Naive B cell (primary cell): ENCODE results near the gene CCDC137. TPM values are rescaled to one million over a fixed set of nuclear protein-coding genes. Genes with fewer than 3 reads are reported as not detected.

Experiments used
- ATAC-seq, 2 donors: fragments of 150-1000 bp; cut with Tn5 transposase; 2 replicates each; pipeline ENCODE4 v1.10.0; 2021; ENCODE audit warnings: low read depth in 2 of 2, mild to moderate bottlenecking in 2 of 2, moderate library complexity in 2 of 2
- DNase-seq: peaks from one replicate; pipeline ENCODE4 v3.0.0; 2022
- H3K27ac Mint-ChIP-seq, 6 donors: one replicate each; pipeline ENCODE4 v1.8.0; 2020 to 2022; ENCODE audit warnings: mild to moderate bottlenecking in 6 of 6, mixed read lengths in 6 of 6, moderate library complexity in 5 of 6, inconsistent platforms in 2 of 6
- H3K27me3 Mint-ChIP-seq, 3 donors: one replicate each; pipeline ENCODE4 v1.8.0; 2021 to 2022; ENCODE audit warnings: mixed read lengths in 3 of 3, mild to moderate bottlenecking in 1 of 3
- H3K36me3 Mint-ChIP-seq, 2 donors: one replicate each; pipeline ENCODE4 v1.8.0; 2020 to 2022; ENCODE audit warnings: mixed read lengths in 2 of 2, inconsistent platforms in 1 of 2, mild to moderate bottlenecking in 1 of 2
- H3K4me1 Mint-ChIP-seq, 3 donors: one replicate each; pipeline ENCODE4 v1.8.0; 2020 to 2022; ENCODE audit warnings: mixed read lengths in 3 of 3, inconsistent platforms in 1 of 3, mild to moderate bottlenecking in 1 of 3, moderate library complexity in 1 of 3
- H3K4me3 Mint-ChIP-seq, 8 donors: one replicate each; pipeline ENCODE4 v1.8.0; 2020 to 2022; ENCODE audit warnings: mild to moderate bottlenecking in 8 of 8, mixed read lengths in 8 of 8, moderate library complexity in 8 of 8, inconsistent platforms in 2 of 8
- H3K9me3 Mint-ChIP-seq, 7 donors: one replicate each; pipeline ENCODE4 v1.8.0; 2020 to 2022; ENCODE audit warnings: mixed read lengths in 7 of 7, mild to moderate bottlenecking in 5 of 7, inconsistent platforms in 2 of 7, moderate library complexity in 1 of 7
- polyA plus RNA-seq, 6 donors: library from polyadenylated mRNA; unstranded; fragments of 300-500 nt; fragmentation: Illumina TruSeq; gene quantifications; one replicate each; pipeline ENCODE4 v1.2.3, GENCODE V29; 2021; ENCODE audit warnings: low read depth in 6 of 6

Gene CCDC137
- polyA plus RNA-seq, 6 donors from 2014 or later: 3.2 to 29.4 (median 12.3) TPM

DNA sequence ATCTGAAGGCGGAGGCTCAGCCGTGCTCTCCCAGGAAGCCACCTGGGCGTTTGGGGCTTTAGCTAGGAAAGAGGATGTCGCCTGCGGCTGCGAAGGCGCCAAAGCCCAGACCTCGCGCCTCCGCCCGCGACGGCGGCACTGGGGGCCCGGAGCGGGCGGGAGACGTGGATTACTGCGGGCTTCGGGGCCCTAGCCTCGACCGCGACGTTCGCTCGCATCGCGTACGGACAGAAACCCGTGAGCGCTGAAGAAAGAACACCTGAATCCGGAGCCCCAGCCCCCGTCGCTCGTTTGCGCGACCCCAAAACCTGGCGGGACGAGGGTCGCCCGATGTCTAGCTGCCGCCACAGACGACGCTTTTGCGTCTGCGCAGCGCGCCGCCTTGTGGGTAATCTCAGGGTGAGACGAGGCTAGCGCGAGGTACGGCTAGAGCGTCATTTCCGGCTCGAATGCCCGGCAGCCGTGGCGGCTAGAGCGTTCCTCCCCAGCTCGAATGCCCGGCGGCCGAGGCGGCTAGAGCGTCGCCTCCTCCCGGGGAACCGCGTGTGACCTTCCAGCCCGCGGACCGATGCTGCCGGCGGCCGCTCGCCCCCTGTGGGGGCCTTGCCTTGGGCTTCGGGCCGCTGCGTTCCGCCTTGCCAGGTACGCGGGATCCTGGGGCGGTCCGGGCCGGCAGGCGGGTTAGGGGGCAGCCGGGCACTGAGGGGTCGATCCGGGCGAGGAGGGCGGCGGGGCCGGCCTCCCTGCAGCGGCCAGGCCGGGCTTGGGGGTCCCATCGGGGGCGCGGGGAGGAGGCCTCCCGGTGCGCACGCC lies 36.6 kb downstream of the CCDC137 start, which contains the start of gene MRPL12:
Gene MRPL12, plus strand, starts transcription at position 434 of the 813 bp plus-strand sequence. Its CDS starts 135 bp downstream, at position 569.
- Mint-ChIP-seq H3K9me3 (no peaks in the 10 kb centered on the region), H3K36me3 (peaks cover 0 to 6% of the 10 kb centered on the region in 2 donors), H3K4me1 (peaks cover 21 to 37% (median 24%) of the 10 kb centered on the region in 3 donors), H3K27me3 (no peaks in the 10 kb centered on the region), H3K4me3 (peak within 1 kb of the TSS; percentile 88 to 96 (median 92)), H3K27ac (peak within 1 kb of the TSS; percentile 93 to 97 (median 94))
- DNase-seq (peak; percentile 86), ATAC-seq (peak; percentile 95 to 96)

DNA sequence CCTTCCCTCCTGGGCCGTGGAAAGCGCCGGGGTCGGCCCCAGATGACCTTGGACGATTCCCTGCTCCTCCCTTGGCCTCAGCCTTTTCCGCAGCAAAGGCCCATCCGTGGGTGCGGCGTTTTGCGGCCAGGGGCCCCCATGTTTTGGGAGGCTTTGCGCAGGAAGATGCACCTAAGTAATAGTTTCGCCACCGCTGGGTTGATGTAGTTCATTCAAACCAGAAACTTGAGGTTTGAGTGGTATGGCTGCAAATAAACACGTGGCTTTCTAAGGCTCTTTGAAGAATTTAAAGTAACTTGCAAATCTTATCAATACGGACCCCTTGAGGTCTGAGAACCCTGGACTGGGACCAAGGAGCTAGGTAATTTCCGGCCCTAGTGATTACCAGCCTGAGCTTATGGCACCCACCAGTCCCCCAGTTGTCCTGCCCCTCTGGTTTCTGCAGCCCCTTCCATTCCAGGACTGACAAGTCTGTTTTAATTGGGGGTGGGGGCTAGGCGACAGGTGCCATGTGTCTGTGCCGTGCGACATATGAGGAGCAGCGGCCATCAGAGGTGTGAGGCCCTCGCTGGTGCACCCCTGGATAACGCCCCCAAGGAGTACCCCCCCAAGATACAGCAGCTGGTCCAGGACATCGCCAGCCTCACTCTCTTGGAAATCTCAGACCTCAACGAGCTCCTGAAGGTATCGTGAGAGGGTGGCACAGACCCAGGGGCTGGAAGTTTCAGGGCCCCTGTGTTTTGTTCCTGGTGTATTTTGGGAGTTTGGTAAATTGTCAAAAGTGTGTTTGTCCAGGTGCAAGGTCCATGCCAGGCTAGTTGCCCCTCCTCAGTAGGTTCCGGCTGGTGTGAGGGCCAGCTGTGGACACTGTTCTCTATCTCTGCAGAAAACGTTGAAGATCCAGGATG lies 37.5 kb downstream of the CCDC137 start:
- Mint-ChIP-seq H3K4me1 (peaks cover 21 to 35% (median 24%) of the 10 kb centered on the region in 3 donors), H3K27me3 (no peaks in the 10 kb centered on the region), H3K27ac (peak overlapping the region in 5 of 6 donors; percentile 75 to 94 (median 82)), H3K9me3 (no peaks in the 10 kb centered on the region), H3K36me3 (peaks cover 0 to 6% of the 10 kb centered on the region in 2 donors), H3K4me3 (peak overlapping the region; percentile 75 to 94 (median 89))
- DNase-seq: no peak
- no peak for ATAC-seq

DNA sequence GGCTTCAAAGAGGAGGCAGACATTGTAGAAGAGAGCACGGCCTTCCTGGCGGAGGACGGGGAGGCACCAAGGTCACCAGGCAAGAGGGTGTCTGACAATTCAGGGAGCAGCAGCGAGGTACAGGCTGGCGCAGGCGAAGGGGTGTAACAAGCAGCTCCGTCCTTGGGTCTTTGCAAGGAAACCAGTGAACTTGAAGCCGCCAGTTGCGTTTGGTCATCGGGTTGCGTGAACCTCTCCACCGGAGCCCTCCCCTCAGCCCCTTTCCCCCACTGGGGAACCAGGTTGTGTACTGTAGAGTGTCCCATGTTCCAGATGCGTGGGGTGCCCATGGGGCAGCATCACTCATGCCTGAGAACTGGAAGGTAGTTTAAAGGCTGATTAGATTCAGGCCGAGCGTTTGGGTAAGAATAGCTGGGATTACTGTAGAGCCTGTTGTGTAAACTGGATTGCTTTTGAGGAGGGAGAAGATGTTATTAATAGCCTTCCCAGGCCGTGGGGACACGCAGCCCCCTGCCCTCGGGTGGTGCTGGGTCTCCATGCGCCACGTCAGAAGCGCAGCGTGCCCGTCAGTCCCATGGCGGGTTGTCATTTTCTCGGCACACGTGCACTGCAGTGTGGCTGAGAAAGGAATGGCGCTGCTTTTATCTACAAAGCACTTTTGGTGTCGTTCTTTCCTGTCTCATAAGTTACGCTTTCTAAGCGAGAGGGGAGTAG lies 39.1 kb downstream of the CCDC137 start:
- Mint-ChIP-seq H3K4me1 (peaks cover 19 to 39% (median 26%) of the 10 kb centered on the region in 3 donors), H3K27ac (peak overlapping the region in 3 of 6 donors; percentile 32 to 76 (median 65))
- no peak for ATAC-seq

DNA sequence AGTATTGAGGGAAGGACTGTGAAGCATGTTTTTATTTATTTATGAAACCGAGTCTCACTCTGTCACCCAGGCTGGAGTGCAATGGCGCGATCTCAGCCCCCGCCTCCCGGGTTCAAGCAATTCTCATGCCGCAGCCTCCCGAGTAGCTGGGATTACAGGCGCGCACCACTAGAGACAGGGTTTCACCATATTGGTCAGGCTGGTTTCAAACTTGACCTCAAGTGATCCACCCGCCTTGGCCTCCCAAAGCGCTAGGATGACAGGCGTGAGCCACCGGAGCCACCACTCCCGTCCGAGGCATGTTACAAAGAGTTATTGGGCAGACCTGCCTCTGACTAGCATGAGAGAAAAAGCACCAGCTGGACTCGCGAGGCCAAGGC lies 39.7 kb downstream of the CCDC137 start:
- DNase-seq (no peak), ATAC-seq (no peak)
- Mint-ChIP-seq H3K27me3 (no peaks in the 10 kb centered on the region), H3K36me3 (peaks cover 0 to 6% of the 10 kb centered on the region in 2 donors), H3K4me3 (peak overlapping the region in 1 of 8 donors; percentile 76), H3K9me3 (no peaks in the 10 kb centered on the region), H3K4me1 (peaks cover 18 to 39% (median 31%) of the 10 kb centered on the region in 3 donors), H3K27ac (peak overlapping the region in 3 of 6 donors; percentile 32 to 70 (median 65))

More for the DNA sequence above, 39.1 kb downstream of the CCDC137 start:
- H3K9me3 Mint-ChIP-seq: no peaks in the 10 kb centered on the region
- H3K36me3 Mint-ChIP-seq: peaks cover 0 to 6% of the 10 kb centered on the region in 2 donors
- DNase-seq: no peak
- H3K27me3 Mint-ChIP-seq: no peaks in the 10 kb centered on the region
- peak overlapping the region in 4 of 8 donors; percentile 32 to 90 (median 59) for H3K4me3 Mint-ChIP-seq

DNA sequence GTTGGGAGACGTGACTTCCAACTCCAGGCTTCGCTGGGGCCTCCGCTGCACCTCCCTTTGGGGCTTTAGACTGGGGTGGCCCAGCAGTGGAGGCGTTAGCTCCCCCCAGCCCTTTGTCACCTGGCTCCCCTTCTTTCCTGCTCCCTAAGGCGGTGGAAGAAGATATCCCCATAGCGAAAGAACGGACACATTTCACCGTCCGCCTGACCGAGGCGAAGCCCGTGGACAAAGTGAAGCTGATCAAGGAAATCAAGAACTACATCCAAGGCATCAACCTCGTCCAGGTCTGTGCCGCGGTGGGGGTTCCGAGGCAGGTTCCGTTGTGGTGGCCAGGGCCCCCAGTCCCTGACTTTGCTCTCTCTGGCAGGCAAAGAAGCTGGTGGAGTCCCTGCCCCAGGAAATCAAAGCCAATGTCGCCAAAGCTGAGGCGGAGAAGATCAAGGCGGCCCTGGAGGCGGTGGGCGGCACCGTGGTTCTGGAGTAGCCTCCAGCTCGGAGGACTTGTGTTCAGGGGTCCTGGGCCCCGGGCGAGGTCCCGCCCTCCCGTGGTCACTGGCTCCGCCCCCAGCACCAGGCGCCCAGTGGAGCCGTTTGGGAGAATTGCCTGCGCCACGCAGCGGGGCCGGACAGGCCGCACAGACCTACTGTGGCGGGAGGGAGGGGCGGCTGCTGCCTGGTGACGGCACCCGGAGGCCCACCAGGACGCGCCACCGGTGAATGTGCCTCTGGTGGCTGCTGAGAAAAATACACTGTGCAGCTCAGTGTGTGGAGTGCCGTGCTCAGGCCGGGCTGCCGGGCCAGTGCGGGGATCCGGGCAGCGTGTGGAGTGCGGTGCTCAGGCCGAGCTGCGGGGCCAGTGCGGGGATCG lies 40.5 kb downstream of the CCDC137 start:
- Mint-ChIP-seq H3K4me3 (peak overlapping the region in 1 of 8 donors; percentile 76), H3K27ac (peak overlapping the region in 2 of 6 donors; percentile 70 to 79), H3K4me1 (peaks cover 15 to 40% (median 29%) of the 10 kb centered on the region in 3 donors), H3K27me3 (no peaks in the 10 kb centered on the region), H3K9me3 (no peaks in the 10 kb centered on the region), H3K36me3 (peaks cover 0 to 6% of the 10 kb centered on the region in 2 donors)
- DNase-seq (no peak), ATAC-seq (no peak)

DNA sequence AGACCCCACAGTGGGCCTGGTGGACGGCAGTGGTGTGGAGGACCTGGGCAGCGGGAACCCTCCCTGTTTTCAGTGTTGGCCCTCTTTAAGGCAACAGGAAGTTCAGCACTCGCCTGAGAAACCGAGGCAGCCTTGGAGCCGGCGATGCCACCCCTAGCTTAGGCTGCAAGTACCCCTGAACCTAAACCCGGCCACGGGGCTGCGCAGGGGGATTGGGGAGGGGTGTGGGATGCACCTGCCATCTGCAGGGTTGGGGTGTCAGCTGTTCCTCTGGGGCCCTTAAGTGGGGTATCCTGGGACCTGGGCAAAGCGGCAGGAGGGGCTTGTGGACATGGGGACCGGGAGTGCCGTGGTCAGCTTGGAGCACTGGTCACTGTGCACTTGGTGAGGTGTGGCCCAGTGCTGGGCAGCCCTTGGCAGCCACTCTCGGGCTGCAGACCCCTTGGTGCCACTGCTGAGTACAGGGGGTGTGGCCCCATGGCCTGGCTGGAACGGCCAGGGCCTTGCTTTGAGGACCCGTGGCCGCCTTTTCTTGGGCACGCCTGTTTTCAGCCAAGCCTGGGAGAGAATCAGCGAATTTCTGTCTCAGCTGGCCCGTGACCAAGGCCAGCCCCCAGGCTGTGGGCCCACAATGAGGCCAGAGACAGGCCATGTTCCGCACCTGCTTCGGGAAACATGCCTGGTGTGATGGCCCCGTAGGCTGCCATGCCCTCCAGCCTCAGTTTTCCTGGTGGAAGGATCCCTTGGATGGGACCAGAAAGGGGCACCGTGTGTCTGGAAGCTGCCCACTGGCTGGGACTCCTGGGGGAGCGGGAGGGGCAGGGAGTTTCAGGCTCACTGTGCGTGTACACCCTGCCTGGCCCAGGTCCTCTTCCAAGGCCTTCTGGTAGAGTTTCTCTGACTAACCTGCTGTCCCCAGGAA lies 41.4 kb downstream of the CCDC137 start:
- Mint-ChIP-seq H3K27ac (no peak overlapping the region), H3K36me3 (peaks cover 0 to 6% of the 10 kb centered on the region in 2 donors), H3K4me1 (peaks cover 18 to 37% (median 25%) of the 10 kb centered on the region in 3 donors), H3K27me3 (no peaks in the 10 kb centered on the region), H3K4me3 (no peak overlapping the region), H3K9me3 (no peaks in the 10 kb centered on the region)
- DNase-seq (no peak), ATAC-seq (no peak)

DNA sequence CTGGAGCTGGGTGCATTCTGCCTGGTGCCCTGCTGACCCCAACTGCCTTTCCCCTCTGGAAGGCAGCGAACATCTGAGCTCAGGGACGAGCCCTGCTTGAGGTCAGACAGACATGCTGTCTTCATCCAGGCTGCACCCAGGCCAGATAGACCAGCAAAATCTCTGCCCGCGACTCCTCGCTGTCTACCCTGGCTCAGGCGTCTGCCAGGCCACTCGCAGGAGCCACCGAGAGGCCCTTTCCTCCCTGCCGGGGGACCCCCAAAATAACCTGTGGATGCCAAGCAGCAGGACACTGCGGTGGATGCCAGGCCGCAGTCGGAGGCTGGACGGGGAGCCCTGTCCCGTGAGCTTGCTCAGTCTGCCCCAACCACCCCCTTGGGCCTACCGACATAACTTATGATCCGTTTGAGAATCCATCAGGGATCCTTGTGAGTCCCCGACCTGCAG lies 42.2 kb downstream of the CCDC137 start:
- Mint-ChIP-seq H3K36me3 (peaks cover 0 to 6% of the 10 kb centered on the region in 2 donors), H3K4me3 (no peak overlapping the region), H3K27ac (peak overlapping the region in 1 of 6 donors; percentile 51), H3K9me3 (no peaks in the 10 kb centered on the region), H3K4me1 (peaks cover 18 to 38% (median 25%) of the 10 kb centered on the region in 3 donors), H3K27me3 (no peaks in the 10 kb centered on the region)
- no peak for ATAC-seq
- DNase-seq: no peak

DNA sequence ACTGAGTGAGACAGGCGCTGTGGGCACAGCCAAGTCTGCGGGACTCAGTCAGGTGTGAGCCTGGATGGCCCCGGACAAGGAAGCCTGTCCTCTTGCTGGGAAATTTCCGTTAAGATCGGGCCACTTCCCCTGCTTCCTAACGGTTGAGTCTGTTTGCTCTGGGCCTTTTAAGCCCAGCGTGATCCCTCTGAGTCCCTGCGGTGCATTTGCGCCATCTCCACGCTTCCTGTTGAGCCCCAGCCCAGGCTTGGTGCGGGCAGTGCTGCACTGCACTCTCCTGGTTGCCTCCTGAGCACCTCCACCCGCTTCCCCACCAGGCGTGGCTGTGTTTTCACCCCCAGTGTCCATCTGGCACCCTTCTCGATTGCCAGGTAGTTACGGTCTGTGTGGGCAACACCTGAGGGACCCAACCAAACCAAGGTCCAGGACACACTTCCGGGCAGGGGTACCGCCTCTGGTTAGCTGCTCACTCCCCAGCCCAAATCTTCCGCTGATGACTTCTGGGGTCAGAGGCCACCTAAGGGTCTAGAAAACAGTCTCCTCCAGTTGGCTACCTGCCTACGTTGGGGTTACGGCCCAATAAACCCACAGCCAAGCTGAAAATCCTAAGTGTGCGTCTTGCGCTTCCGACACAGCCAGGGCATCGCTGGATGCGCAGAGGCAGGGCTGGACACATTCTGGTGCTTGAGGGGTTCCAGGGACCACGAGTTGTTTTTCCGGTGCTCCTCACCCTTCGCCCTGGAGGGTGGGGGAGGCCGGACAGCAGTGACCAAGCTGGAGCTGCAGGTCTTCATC lies 44.2 kb downstream of the CCDC137 start:
- Mint-ChIP-seq H3K4me3 (peak overlapping the region; percentile 70 to 84 (median 78)), H3K27me3 (no peaks in the 10 kb centered on the region), H3K4me1 (peaks cover 13 to 24% (median 19%) of the 10 kb centered on the region in 3 donors), H3K27ac (peak overlapping the region in 1 of 6 donors; percentile 26), H3K9me3 (no peaks in the 10 kb centered on the region), H3K36me3 (peaks cover 0 to 6% of the 10 kb centered on the region in 2 donors)
- ATAC-seq (no peak), DNase-seq (no peak)

DNA sequence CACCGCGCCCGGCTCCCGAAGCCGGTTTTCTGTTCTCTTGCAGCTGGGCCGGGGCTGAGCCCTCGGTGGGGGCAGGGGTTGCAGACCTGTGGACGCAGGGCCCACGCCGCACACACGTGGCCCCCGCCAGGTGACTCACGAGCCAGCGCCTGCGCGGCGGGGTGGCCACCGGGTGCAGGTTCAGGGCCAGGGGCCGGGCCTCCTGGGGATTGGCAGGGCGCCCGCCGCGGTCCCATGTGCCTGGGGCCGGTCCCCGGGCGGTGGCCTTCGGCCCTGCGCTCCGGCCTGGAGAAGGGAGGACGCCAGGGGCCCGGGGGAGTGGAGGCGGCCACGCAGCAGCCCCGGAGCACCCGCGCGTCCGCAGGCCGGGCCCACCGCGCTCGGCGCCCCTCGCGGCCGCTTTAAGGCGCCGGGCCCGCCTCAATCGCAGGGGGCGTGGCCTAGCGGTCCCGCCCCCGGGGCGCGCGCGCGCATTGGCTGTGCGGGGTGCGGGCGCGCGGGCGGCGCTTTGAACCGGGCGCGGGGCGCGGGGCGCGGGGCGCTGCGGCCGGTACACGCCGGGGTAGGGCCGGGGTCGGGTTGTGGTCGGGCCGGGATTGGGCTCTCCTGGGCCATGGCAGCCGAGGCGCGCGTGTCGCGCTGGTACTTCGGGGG lies 45.4 kb downstream of the CCDC137 start, which contains the start of gene SLC25A10:
Gene SLC25A10, plus strand, starts transcription at position 471 of the 654 bp plus-strand sequence. Its CDS starts 143 bp downstream, at position 614.
- ATAC-seq: peak; percentile 89 to 90
- H3K4me1 Mint-ChIP-seq: peaks cover 10 to 21% (median 17%) of the 10 kb centered on the region in 3 donors

DNA sequence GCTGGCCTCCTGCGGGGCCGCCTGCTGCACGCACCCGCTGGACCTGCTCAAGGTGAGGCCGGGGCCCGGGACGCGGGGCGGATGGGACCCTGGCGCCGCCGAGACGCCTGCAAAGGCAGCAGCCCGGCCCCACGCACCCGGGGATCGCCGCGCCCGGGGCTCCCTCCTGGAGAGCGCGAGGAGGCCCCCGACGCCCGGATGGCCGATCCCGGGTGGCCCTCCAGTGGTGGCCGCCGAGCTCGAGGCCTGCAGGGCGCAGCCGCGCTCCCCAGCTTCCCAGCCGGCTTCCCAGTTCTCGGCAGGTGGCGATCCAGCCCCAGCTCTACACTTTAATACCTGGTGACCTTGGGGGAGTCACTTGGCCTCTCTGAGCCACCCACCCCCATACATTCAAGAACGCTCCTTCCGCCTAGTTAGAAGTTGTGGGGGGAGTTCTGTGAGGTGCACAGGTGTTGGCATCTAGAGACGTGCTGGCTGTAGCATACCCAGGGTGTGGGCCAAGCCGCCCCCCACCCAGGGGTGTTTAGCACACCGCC lies 46.0 kb downstream of the CCDC137 start:
- no peak for DNase-seq
- Mint-ChIP-seq H3K36me3 (no peaks in the 10 kb centered on the region), H3K27ac (peak overlapping the region in 2 of 6 donors; percentile 29 to 39), H3K4me3 (peak overlapping the region; percentile 76 to 92 (median 88)), H3K4me1 (peaks cover 10 to 21% (median 17%) of the 10 kb centered on the region in 3 donors), H3K9me3 (no peaks in the 10 kb centered on the region), H3K27me3 (no peaks in the 10 kb centered on the region)
- peak; percentile 14 to 22 for ATAC-seq

More for the DNA sequence above, 45.4 kb downstream of the CCDC137 start, which contains the start of gene SLC25A10:
- H3K4me3 Mint-ChIP-seq: peak within 1 kb of the TSS; percentile 79 to 92 (median 88)
- H3K27me3 Mint-ChIP-seq: no peaks in the 10 kb centered on the region
- no peaks in the 10 kb centered on the region for H3K9me3 Mint-ChIP-seq
- H3K27ac Mint-ChIP-seq: peak within 1 kb of the TSS in 3 of 6 donors; percentile 29 to 68 (median 39)
- no peaks in the 10 kb centered on the region for H3K36me3 Mint-ChIP-seq
- peak; percentile 73 for DNase-seq
